HCT116 (cell line): ENCODE results near the gene MYH10. TPM values are rescaled to one million over a fixed set of nuclear protein-coding genes. Genes with fewer than 3 reads are reported as not detected.

Experiments used
- ATAC-seq: fragments of 200-7000 bp; cut with Tn5 transposase; 2 replicates; pipeline ENCODE4 v1.9.1; 2020; ENCODE audit warnings: mild to moderate bottlenecking, moderate library complexity
- BruUV-seq: library from RNA; stranded (reverse); fragments of 400-500 nt; replicated peaks from 2 replicates; lab custom pipeline; 2021; lab: Mats Ljungman, UMichigan
- CTCF ChIA-PET: fragments of 300-600 bp; sonication (Branson Sonifier 250); formaldehyde crosslinking; loops from one replicate; lab custom pipeline; 2021; ENCODE audit warnings: antibody characterized with exemption; lab: Charles Lee
- POLR2A ChIA-PET: fragments of 300-600, 350-600 bp; sonication (Branson Sonifier 250); formaldehyde crosslinking; loops from one replicate; lab custom pipeline; 2021; ENCODE audit warnings: antibody characterized with exemption; lab: Charles Lee
- RAD21 ChIA-PET, 2 experiments: fragments of 300-600 bp; sonication (Branson Sonifier 250); formaldehyde crosslinking; loops; one replicate each; lab custom pipeline; 2023; ENCODE audit warnings: low total read pairs in 2 of 2; ENCODE audit not compliant: uncharacterized antibody in 2 of 2, unreplicated experiment in 2 of 2, low non-redundant PET in 1 of 2; lab: Charles Lee
- DNase-seq: peaks from one replicate; pipeline ENCODE4 v3.0.0-alpha.2; 2010; ENCODE audit warnings: low read depth, low spot score
- H2AFZ ChIP-seq: fragments of 200-600 bp; shearing (Covaris generic), sonication (generic); 2 replicates; pipeline ENCODE4 v1.6.1; 2017; ENCODE audit warnings: low read depth, mixed run types, mixed read lengths, antibody characterized with exemption, low read length; ENCODE audit not compliant: poor library complexity, severe bottlenecking
- H3K27ac ChIP-seq: 2 replicates; pipeline ENCODE4 v1.5.1; 2012; ENCODE audit warnings: low read depth, low read length
- H3K27me3 ChIP-seq: fragments of 200-600 bp; sonication (generic); 2 replicates; pipeline ENCODE4 v1.6.1; 2016; ENCODE audit warnings: mixed run types, low read length, mixed read lengths; ENCODE audit not compliant: insufficient read depth
- H3K36me3 ChIP-seq, 2 experiments: fragments of 200-500 bp in 1 of 2; fragments of 200-600 bp in 1 of 2; sonication (Bioruptor generic) in 1 of 2; sonication (generic) in 1 of 2; 2 replicates each; pipeline versions ENCODE4 v1.5.1 to v1.6.1; 2014 to 2016; ENCODE audit warnings: low read length in 2 of 2, inconsistent platforms in 1 of 2, mixed read lengths in 1 of 2, mixed run types in 1 of 2; ENCODE audit not compliant: insufficient read depth in 2 of 2, control insufficient read depth in 1 of 2
- H3K4me1 ChIP-seq, 2 experiments: fragments of 200-600 bp in 1 of 2; sonication (generic) in 1 of 2; 2 replicates each; pipeline versions ENCODE4 v1.5.1 to v1.6.1; 2012 to 2017; ENCODE audit warnings: low read length in 2 of 2, inconsistent platforms in 1 of 2, mild to moderate bottlenecking in 1 of 2, mixed read lengths in 1 of 2, mixed run types in 1 of 2, moderate library complexity in 1 of 2; ENCODE audit not compliant: insufficient read depth in 2 of 2, control insufficient read depth in 1 of 2
- H3K4me2 ChIP-seq: fragments of 200-600 bp; sonication (generic); 2 replicates; pipeline ENCODE4 v1.6.1; 2017; ENCODE audit warnings: mixed run types, low read length, mixed read lengths
- H3K4me3 ChIP-seq, 2 experiments: fragments of 200-600 bp in 1 of 2; sonication (generic) in 1 of 2; replicated peaks in 1 of 2; 2 replicates each; pipeline ENCODE4 v1.5.1; 2011 to 2016; ENCODE audit warnings: low read length in 2 of 2, control low read depth in 1 of 2, low read depth in 1 of 2, mild to moderate bottlenecking in 1 of 2, mixed read lengths in 1 of 2, mixed run types in 1 of 2
- H3K79me2 ChIP-seq: fragments of 200-600 bp; sonication (generic); 2 replicates; pipeline ENCODE4 v1.6.1; 2017; ENCODE audit warnings: mild to moderate bottlenecking, mixed run types, low read length, moderate library complexity, mixed read lengths; ENCODE audit not compliant: insufficient read depth
- H3K9ac ChIP-seq: fragments of 200-600 bp; sonication (generic); 2 replicates; pipeline ENCODE4 v1.6.1; 2016; ENCODE audit warnings: low read length, mixed read lengths
- H3K9me2 ChIP-seq: fragments of 200-600 bp; sonication (generic), shearing (Covaris generic); 2 replicates; pipeline ENCODE4 v1.6.1; 2017; ENCODE audit warnings: mixed run types, mild to moderate bottlenecking, moderate library complexity; ENCODE audit not compliant: insufficient read depth
- H3K9me3 ChIP-seq, 2 experiments: fragments of 200-500 bp in 1 of 2; fragments of 200-600 bp in 1 of 2; sonication (Bioruptor generic) in 1 of 2; sonication (generic) in 1 of 2; 2 replicates each; pipeline ENCODE4 v1.6.1; 2014 to 2017; ENCODE audit warnings: low read length in 2 of 2, mixed read lengths in 2 of 2, inconsistent platforms in 1 of 2, low read depth in 1 of 2, mild to moderate bottlenecking in 1 of 2, mixed run types in 1 of 2, moderate library complexity in 1 of 2; ENCODE audit not compliant: control insufficient read depth in 1 of 2, insufficient read depth in 1 of 2
- H4K20me1 ChIP-seq: fragments of 200-600 bp; sonication (generic), shearing (Covaris generic); 2 replicates; pipeline ENCODE4 v1.6.1; 2017; ENCODE audit warnings: mixed run types, mild to moderate bottlenecking, moderate library complexity; ENCODE audit not compliant: insufficient read depth
- CBX3 ChIP-seq: IDR thresholded peaks from 2 replicates; pipeline ENCODE4 v1.6.1; 2012; ENCODE audit warnings: low read depth
- CEBPB ChIP-seq: IDR thresholded peaks from 2 replicates; pipeline ENCODE4 v1.6.1; 2012; ENCODE audit warnings: low read depth
- POLR2AphosphoS5 ChIP-seq: IDR thresholded peaks from 2 replicates; pipeline ENCODE4 v1.6.1; 2011; ENCODE audit warnings: mild to moderate bottlenecking, low read depth, low read length, moderate library complexity
- RAD21 ChIP-seq: IDR thresholded peaks from 2 replicates; pipeline ENCODE4 v1.6.1; 2012; ENCODE audit warnings: low read depth, mild to moderate bottlenecking
- SRF ChIP-seq: IDR thresholded peaks from 2 replicates; pipeline ENCODE4 v1.6.1; 2012; ENCODE audit warnings: low read depth
- TCF7L2 ChIP-seq: IDR thresholded peaks from 2 replicates; pipeline ENCODE4 v1.7.0; 2011; ENCODE audit warnings: borderline replicate concordance, inconsistent platforms; ENCODE audit not compliant: insufficient read depth, insufficient read length; ENCODE audit errors: extremely low read depth
- YY1 ChIP-seq: IDR thresholded peaks from 2 replicates; pipeline ENCODE4 v1.6.1; 2011; ENCODE audit warnings: low read length, low read depth, moderate library complexity, mild to moderate bottlenecking; ENCODE audit not compliant: insufficient replicate concordance; ENCODE audit errors: extremely low read depth
- ZFX ChIP-seq: fragments of 450-650 bp; IDR thresholded peaks from 2 replicates; pipeline ENCODE4 v1.6.1; 2017
- intact Hi-C: fragments of 100-400 bp; cut with micrococcal nuclease; formaldehyde crosslinking; loops from 2 replicates; pipeline ENCODE4 v1.10.0; 2022
- total RNA-seq: library from RNA; stranded (reverse); gene quantifications from one replicate; pipeline ENCODE4 v1.2.1, GENCODE V29; 2021; ENCODE audit not compliant: unreplicated experiment
- TF ChIP-seq, protein P1 (sequence below): IDR thresholded peaks from 2 replicates; pipeline ENCODE4 v1.6.1; 2011; ENCODE audit warnings: mild to moderate bottlenecking, low read length, moderate library complexity; ENCODE audit not compliant: insufficient replicate concordance; ENCODE audit errors: extremely low read depth
- TF ChIP-seq, protein P2 (sequence below): IDR thresholded peaks from 2 replicates; pipeline ENCODE4 v1.6.1; 2012
- TF ChIP-seq, protein P3 (sequence below): IDR thresholded peaks from 2 replicates; pipeline ENCODE4 v1.6.1; 2012; ENCODE audit warnings: low read depth

MYH10 gene
- total RNA-seq, 1 experiment from 2014 or later = 39.2 TPM

DNA sequence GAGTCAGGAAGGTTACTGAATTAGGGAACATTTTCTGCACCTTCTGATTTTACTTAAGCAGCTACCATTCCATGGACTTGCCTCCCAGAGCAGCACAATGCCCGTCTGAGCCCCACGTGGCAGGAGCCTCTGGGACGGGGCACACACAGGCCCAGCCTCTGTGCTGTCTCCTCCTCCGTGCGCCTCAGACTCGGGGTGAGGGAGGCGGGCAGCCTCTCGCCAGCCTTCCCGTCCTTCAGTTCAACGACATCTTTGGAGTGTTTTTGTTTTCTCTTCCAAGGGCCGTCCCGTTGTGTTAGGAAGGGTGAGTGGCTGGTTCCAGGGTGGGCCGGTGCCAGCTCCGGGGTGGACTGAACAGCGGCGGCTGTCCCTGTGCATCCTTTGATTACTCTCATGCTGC lies 163.0 kb downstream of the MYH10 start:
- ChIA-PET RAD21 (no interaction called here), POLR2A (no interaction called here), CTCF (no interaction called here)
- Histone ChIP-seq H3K27me3 (no peaks in the 10 kb centered on the region), H3K4me2 (no peak overlapping the region), H3K9ac (no peak overlapping the region), H3K4me1 (no peaks in the 10 kb centered on the region), H3K4me3 (no peak overlapping the region), H3K27ac (no peak overlapping the region), H3K79me2 (peaks cover 39% of the 10 kb centered on the region; the same call in 1 of the 2 replicates), H2AFZ (no peak overlapping the region), H3K36me3 (peaks cover 14 to 16% of the 10 kb centered on the region in 2 experiments; a peak in 3 of 4 replicates), H4K20me1 (peaks cover 3% of the 10 kb centered on the region; the same call in 1 of the 2 replicates), H3K9me2 (no peaks in the 10 kb centered on the region), H3K9me3 (no peaks in the 10 kb centered on the region)
- BruUV-seq = no TSS peak
- no peak for DNase-seq
- intact Hi-C loops = no loop called here
- no peak for ATAC-seq
- TF ChIP-seq, protein P1, sequence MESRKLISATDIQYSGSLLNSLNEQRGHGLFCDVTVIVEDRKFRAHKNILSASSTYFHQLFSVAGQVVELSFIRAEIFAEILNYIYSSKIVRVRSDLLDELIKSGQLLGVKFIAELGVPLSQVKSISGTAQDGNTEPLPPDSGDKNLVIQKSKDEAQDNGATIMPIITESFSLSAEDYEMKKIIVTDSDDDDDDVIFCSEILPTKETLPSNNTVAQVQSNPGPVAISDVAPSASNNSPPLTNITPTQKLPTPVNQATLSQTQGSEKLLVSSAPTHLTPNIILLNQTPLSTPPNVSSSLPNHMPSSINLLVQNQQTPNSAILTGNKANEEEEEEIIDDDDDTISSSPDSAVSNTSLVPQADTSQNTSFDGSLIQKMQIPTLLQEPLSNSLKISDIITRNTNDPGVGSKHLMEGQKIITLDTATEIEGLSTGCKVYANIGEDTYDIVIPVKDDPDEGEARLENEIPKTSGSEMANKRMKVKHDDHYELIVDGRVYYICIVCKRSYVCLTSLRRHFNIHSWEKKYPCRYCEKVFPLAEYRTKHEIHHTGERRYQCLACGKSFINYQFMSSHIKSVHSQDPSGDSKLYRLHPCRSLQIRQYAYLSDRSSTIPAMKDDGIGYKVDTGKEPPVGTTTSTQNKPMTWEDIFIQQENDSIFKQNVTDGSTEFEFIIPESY = no peak
- TF ChIP-seq TCF7L2 (no peak), RAD21 (no peak), CBX3 (no peak), POLR2AphosphoS5 (no peak)
- TF ChIP-seq, protein P2, sequence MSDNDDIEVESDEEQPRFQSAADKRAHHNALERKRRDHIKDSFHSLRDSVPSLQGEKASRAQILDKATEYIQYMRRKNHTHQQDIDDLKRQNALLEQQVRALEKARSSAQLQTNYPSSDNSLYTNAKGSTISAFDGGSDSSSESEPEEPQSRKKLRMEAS = no peak

- H3K27me3 ChIP-seq = no peaks in the 10 kb centered on the region
- TF ChIP-seq TCF7L2 (no peak), CEBPB (no peak), SRF (no peak), ZFX (no peak), YY1 (no peak)
- TF ChIP-seq, protein P3, sequence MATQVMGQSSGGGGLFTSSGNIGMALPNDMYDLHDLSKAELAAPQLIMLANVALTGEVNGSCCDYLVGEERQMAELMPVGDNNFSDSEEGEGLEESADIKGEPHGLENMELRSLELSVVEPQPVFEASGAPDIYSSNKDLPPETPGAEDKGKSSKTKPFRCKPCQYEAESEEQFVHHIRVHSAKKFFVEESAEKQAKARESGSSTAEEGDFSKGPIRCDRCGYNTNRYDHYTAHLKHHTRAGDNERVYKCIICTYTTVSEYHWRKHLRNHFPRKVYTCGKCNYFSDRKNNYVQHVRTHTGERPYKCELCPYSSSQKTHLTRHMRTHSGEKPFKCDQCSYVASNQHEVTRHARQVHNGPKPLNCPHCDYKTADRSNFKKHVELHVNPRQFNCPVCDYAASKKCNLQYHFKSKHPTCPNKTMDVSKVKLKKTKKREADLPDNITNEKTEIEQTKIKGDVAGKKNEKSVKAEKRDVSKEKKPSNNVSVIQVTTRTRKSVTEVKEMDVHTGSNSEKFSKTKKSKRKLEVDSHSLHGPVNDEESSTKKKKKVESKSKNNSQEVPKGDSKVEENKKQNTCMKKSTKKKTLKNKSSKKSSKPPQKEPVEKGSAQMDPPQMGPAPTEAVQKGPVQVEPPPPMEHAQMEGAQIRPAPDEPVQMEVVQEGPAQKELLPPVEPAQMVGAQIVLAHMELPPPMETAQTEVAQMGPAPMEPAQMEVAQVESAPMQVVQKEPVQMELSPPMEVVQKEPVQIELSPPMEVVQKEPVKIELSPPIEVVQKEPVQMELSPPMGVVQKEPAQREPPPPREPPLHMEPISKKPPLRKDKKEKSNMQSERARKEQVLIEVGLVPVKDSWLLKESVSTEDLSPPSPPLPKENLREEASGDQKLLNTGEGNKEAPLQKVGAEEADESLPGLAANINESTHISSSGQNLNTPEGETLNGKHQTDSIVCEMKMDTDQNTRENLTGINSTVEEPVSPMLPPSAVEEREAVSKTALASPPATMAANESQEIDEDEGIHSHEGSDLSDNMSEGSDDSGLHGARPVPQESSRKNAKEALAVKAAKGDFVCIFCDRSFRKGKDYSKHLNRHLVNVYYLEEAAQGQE = no peak
- ChIA-PET RAD21 (no interaction called here), CTCF (no interaction called here), POLR2A (no interaction called here)
- no peak overlapping the region for H3K4me3 ChIP-seq
- intact Hi-C loops = no loop called here
- peaks cover 16 to 21% of the 10 kb centered on the region in 2 experiments; a peak in 3 of 4 replicates for H3K36me3 ChIP-seq
- no peaks in the 10 kb centered on the region for H3K9me3 ChIP-seq
- H3K9ac ChIP-seq = no peak overlapping the region
- H3K4me2 ChIP-seq = no peak overlapping the region
- ATAC-seq (no peak), DNase-seq (no peak)
- no TSS peak for BruUV-seq
- H3K79me2 ChIP-seq = peaks cover 45% of the 10 kb centered on the region; the same call in 1 of the 2 replicates
- H2AFZ ChIP-seq = no peak overlapping the region
- H3K9me2 ChIP-seq = no peaks in the 10 kb centered on the region
- no peak overlapping the region for H3K27ac ChIP-seq
- peaks cover 3% of the 10 kb centered on the region; the same call in 1 of the 2 replicates for H4K20me1 ChIP-seq
- no peaks in the 10 kb centered on the region for H3K4me1 ChIP-seq
Observed at GRCh38 chr17:8466873-8467272, 163.7 kb downstream of the MYH10 start.
